HL-60/S4 treated with retinoic acid at 250 ng/mL for 4 days and 3 days (cell line): ENCODE measurements around the gene ACTN4.
"Not testable (repeated sequence)": the region's sequence is repeated elsewhere in the genome, so short reads cannot be mapped to it uniquely, and the experiment has no call there.

ENCODE experiments used
- in situ Hi-C: fragments of 300-500 bp; cut with MboI; formaldehyde crosslinking; loops from 2 replicates; pipeline ENCODE4 v1.7.0; 2022; ENCODE audit warnings: low sequenced_read_pairs

Gene ACTN4

DNA sequence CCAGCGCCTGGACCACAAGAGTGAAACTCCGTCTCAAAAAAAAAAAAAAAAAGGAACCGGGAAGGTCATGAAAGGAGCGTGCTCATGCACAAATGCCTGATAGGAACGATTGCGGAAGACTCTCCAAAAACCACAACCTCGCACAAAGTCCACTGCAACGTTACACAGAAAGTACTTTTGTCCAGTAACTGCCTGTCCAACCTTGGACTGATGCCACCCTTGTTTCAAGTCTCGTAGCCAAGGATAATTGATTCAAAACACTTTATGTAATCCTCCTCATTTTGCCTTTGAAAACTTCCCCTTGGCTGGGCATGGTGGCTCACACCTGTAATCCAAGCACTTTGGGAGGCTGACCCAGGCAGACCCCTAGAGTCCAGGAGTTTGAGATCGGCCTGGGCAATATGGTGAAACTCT lies 112.1 kb downstream of the ACTN4 start:
- in situ Hi-C loops: no loop called here

GRCh38 chr19:38760805-38761517 lies 113.5 kb downstream of the ACTN4 start:
- in situ Hi-C loops: not testable (repeated sequence)

DNA sequence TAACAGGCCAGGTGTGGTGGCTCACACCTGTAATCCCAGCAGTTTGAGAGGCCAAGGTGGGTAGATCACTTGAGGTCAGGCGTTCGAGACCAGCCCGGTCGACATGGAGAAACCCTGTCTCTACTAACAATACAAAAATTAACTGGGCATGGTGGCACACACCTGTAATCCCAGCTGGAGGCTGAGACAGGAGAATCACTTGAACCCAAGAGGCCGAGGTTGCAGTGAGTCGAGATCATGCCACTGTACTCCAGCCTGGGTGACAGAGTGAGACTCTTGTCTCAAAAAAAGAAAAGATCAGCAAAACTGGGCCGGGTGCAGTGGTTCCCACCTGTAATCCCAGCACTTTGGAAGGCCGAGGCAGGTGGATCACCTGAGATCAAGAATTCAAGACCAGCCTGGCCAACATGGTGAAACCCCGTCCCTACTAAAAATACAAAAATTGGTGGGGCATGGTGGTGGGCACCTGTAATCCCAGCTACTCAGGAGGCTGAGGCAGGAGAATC lies 114.5 kb downstream of the ACTN4 start:
- in situ Hi-C loops: not testable (repeated sequence)

DNA sequence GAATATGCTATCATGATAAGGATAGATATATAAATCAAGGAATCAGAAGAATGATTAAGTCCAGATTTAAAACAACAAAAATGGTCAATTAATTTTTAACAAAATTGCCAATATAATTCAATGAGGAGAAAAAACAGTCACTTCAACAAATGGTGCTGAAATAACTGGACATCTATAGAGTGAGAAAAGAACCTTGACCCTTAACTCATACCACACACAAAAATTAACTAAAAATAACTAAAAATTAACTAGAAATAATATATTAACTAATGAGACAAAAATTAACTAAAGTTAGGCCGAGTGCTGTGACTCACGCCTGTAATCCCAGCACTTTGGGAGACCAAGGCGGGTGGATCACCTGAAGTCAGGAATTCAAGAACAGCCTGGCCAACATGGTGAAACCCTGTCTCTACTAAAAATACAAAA lies 116.4 kb downstream of the ACTN4 start:
- in situ Hi-C loops: no loop called here

- in situ Hi-C loops: no loop called here
Measured at GRCh38 chr19:38765214-38765613, 117.8 kb downstream of the ACTN4 start.

DNA sequence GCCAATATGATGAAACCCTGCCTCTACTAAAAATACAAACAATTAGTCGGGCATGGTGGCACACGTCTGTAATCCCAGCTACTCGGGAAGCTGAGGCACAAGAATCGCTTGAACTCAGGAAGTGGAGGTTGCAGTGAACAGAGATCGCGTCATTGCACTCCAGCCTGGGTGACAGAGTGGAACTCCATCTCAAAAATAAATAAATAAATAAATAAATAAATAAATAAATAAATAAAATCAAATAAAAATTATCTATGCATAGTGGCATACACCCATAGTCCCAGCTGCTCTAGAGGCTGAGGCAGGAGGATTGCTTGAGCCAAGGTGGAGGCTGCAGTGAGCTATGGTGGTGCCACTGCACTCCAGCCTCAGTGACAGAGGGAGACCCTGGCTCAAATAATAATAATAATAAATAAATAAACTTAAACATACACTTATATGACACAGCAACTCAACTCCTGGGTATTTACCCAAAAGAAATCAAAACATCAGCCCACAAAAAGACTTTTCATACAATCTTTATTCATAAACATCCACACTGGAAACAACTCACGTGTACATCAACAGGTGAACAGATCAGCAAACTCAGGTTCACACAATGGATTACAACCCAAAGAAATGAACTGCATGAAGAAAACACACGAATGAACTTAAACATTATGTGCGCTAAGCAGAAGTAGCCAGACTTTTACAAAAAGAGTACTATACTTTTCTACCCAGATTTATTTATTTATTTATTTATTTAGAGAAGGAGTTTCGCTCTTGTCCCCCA lies 119.0 kb downstream of the ACTN4 start:
- in situ Hi-C loops: no loop called here

- in situ Hi-C loops: no loop called here
Measured at GRCh38 chr19:38769635-38770211, 122.3 kb downstream of the ACTN4 start.

DNA sequence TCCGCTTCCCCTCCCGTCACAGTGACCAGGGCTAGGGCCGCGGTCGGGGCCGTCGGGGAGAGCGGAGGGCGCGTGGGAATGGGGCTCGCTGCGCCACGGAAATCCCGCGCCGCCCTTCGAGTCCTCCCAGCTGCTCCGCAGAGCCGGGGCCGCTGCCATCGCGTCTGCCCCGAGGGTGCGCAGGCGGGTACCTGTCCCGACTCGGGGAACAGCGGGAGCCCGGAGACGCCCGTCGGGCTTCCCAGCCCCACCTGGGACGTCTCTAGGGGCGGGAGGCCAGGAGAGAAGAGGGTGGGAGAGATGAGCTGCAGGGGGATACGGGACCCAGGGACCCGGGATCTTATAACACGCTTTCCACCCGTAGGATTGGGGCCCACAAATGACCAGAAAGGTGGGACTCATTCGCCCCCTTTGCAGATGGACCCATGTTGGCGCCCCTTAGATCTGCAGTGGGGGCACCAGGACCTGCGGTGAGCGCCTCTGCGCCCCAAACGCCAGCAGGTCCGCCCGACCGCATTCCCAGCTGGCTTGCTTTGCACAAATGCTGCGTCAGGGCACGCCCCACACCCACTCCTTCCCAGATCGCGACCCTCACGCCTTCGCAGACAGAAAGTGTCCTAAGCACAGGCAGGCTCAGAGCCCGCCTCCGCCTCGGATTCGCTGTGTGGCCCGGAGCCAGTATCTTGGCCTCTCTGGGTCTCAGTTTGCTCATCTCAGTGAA lies 122.9 kb downstream of the ACTN4 start:
- in situ Hi-C loops: not testable (repeated sequence)

DNA sequence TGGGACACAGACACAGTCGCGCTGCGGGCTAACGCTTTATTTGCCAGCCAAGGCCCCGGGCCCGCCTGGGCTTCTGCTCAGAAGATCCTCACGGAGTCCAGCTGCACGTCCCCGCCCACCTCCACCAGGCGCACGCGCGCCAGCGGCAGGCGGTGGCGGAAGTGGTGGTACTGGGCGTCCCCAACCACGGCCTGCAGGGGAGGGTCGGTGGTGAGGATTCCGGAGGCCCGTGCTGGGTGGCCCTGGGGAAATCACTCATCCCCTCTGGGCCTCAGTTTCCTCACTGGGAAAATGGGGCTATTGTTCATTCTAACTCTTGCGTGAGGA lies 123.5 kb downstream of the ACTN4 start:
- in situ Hi-C loops: not testable (repeated sequence)

DNA sequence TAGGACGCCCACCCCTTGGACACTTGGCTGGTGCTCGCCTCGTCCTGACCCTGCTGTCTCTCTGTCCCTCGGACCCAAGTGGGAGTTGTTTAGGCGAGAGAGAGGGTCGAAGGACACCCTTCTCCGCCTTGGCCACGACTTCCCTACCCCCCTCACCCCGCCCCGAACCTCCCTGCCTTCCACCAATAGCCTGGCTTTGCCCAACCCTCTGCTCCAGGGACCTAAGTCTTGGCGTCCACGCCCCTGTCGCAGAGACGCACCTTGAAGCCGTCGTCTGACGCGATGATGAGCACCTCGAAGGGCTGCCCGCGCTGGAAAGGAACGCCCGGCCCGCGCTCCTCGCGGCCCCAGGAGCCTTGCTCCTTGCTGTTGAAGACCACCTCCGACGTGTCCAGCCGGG lies 124.1 kb downstream of the ACTN4 start:
- in situ Hi-C loops: not testable (repeated sequence)

GRCh38 chr19:38773469-38774177 lies 126.2 kb downstream of the ACTN4 start, which contains the start of gene LGALS7:
Gene LGALS7, minus strand, starts transcription at chr19:38773517. Its CDS starts 25 bp downstream, at chr19:38773492.
- in situ Hi-C loops: no loop called here

DNA sequence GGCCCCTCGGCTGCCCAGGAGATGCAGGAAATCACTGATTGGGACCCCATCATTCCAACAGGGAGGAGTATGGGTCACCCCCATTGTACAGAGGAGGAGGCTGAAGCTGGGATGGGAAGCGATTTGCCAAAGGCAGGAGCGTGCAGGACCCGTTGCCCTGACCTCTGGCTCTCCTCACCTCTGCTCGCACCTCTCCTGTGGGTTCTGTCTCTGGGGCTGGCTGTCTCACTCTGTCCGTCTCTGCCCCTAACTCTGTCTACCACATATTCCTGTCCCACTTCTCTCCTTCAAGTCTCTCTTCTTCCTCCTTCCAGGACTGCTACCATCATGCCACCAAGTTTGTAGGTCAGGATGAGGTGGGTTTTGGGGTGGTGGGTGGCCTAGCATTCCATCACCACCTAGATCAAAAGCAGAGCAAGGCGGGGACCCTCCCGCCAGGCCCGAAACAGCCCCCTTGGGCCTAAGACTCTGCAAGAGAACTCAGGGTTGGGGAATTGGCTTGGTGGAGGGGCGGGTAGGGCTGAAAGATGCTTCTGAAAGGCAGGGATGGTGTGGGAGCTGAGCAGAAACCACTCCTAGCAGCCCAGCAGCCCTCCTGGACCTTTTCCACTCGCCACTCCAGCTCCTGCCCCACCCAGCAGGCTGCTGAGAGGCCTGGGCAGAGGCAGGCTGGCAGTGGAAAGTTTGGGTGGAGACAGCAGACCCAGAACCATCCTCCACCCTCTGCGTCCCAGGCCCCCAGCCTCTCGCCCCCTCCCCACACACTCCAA lies 126.9 kb downstream of the ACTN4 start:
- in situ Hi-C loops: no loop called here

DNA sequence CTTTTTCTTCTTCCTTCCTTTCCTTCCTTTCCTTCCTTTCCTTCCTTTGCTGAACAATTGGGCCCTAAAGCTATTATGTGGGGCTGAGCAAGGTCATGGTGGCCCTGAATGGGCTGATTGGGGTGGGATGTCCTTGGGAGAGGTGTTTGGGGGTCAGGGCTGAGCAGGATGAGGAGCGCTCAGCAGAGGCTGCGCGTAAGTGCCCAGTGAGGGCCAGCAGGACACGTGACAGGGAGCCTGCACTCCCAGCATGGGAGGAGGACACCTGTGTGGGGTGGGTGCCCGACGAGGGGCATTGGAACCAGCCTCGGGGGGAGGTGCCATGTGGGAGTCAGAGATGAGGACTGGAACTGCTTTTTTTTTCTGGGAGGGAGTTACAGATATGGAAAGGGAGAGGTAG lies 131.3 kb downstream of the ACTN4 start:
- in situ Hi-C loops: no loop called here

GRCh38 chr19:38780443-38780842 lies 133.0 kb downstream of the ACTN4 start:
- in situ Hi-C loops: no loop called here

- in situ Hi-C loops: no loop called here
Measured at GRCh38 chr19:38781058-38781457, 133.6 kb downstream of the ACTN4 start.
